H1 (cell line): ENCODE data around the gene SLC12A5. TPM values are rescaled to one million over a fixed set of nuclear protein-coding genes. Genes with fewer than 3 reads are reported as not detected.

Experiments
- EP300 ChIP-seq, 2 experiments: IDR thresholded peaks; 1 replicate in 1 of 2; 2 replicates in 1 of 2; pipeline ENCODE4 v1.6.1; 2011 to 2012; ENCODE audit warnings: low read depth in 2 of 2, low read length in 2 of 2, mild to moderate bottlenecking in 2 of 2, borderline replicate concordance in 1 of 2, inconsistent platforms in 1 of 2, moderate library complexity in 1 of 2
- TBP ChIP-seq: IDR thresholded peaks from 2 replicates; pipeline ENCODE4 v1.6.1; 2011; ENCODE audit warnings: low read depth, low read length, improper control_type of control experiment
- polyA plus RNA-seq, 7 experiments: library from polyadenylated mRNA; depleted of rRNA in 3 of 7; stranded (reverse) in 5 of 7; unstranded in 2 of 7; fragments of >200 nt in 5 of 7; fragments of 200-250 nt in 2 of 7; gene quantifications; 1 replicate in 5 of 7; 2 replicates in 1 of 7; 4 replicates in 1 of 7; pipeline versions ENCODE4 v1.2.1 to v1.2.3, GENCODE V29; 2011 to 2013; ENCODE audit warnings: missing spikeins in 2 of 7, mixed read lengths in 2 of 7
- total RNA-seq: library from RNA; stranded (reverse); fragmentation: NEBNext Ultra II Directional; extraction: Animal tissue kit (Norgen Biotek cat#: 25700); gene quantifications from 2 replicates; pipeline ENCODE4 v1.2.1, GENCODE V29; 2021

The SLC12A5 gene
- total and polyA plus RNA-seq, 2 of the 8 experiments (the other 6 are each of a cell fraction or from before 2014, with no cell fraction given), result 1.9 to 7.3 TPM

GRCh38 chr20:46025376-46025783 is 3.6 kb upstream of the SLC12A5 start (continued):
- TF ChIP-seq EP300 (IDR thresholded peaks at IDR 0.05; ENCODE audit: borderline replicate concordance in 1 of 2, low read depth in 2 of 2, low read length in 2 of 2) (no peak), TBP (no peak)
